Measurements from ENCODE around the gene CNTNAP2.

- no peak for TF ChIP-seq YY1 (IDR thresholded peaks at IDR 0.05; ENCODE audit: insufficient read depth, insufficient read length)
- TF ChIP-seq ZNF274 (IDR thresholded peaks at IDR 0.05; ENCODE audit: low read depth, low read length) = no peak
Measured at GRCh38 chr7:147859033-147859432, 1742.4 kb downstream of the CNTNAP2 start.
